ENCODE measurements around the gene MBOAT2.

DNA sequence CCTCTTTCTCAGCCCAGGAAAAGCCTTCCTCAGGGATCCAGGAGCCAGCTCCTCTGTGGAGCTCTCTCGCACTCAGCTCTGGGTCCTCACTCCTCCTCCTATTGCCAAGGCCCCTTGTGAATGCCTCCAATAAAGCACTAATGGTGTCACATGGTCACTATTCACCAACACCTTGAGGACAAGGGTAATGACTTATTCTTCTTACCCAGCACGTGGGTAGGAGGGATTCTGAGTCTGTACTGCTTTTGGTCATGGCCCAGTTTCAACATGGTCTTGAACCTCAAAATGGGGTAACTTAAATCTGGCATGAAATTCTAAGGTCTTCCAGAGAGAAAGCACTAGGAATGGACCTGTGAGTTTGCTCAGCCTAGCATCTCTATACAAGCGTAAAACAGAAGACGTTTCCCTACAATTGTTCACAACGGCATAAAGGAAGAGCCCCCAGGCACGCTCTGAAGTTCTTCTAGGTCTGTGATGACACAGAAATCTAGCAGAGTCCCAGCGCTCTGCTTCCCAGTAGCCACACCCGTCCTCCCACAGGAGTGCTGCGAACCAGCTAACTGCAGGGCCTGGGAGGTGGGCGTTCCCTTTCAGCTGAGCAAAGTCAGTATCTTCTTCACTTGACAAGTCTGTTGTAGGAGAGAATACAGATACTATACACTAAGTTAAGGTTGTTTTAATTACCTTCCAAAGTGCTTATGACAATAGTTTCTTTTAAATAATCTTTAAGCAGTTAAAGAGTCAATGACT, 151.5 kb downstream of the MBOAT2 start:
- TF ChIP-seq, protein P1, sequence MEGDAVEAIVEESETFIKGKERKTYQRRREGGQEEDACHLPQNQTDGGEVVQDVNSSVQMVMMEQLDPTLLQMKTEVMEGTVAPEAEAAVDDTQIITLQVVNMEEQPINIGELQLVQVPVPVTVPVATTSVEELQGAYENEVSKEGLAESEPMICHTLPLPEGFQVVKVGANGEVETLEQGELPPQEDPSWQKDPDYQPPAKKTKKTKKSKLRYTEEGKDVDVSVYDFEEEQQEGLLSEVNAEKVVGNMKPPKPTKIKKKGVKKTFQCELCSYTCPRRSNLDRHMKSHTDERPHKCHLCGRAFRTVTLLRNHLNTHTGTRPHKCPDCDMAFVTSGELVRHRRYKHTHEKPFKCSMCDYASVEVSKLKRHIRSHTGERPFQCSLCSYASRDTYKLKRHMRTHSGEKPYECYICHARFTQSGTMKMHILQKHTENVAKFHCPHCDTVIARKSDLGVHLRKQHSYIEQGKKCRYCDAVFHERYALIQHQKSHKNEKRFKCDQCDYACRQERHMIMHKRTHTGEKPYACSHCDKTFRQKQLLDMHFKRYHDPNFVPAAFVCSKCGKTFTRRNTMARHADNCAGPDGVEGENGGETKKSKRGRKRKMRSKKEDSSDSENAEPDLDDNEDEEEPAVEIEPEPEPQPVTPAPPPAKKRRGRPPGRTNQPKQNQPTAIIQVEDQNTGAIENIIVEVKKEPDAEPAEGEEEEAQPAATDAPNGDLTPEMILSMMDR (optimal IDR thresholded peaks at IDR 0.05 in 1 of 3, IDR thresholded peaks at IDR 0.05 in 1 of 3, conservative IDR thresholded peaks at IDR 0.05 in 1 of 3; ENCODE audit: extremely low read depth in 1 of 3, insufficient read depth in 2 of 3, low read length in 3 of 3) = no peak
- no peak for TF ChIP-seq EZH2 (IDR thresholded peaks at IDR 0.05; ENCODE audit: low read length)

Measured in keratinocyte (primary cell).